HepG2 (cell line): Measurements from ENCODE around the gene TGM1. TPM values are rescaled to one million over a fixed set of nuclear protein-coding genes. Genes with fewer than 3 reads are reported as not detected.
A peak's percentile ranks its signal among the peaks of the same experiment; 100 is the strongest.

Source experiments
- DPF2 ChIP-seq: sonication (generic); formaldehyde crosslinking; IDR thresholded peaks from 2 replicates; pipeline ENCODE4 v1.4.0; 2020; ENCODE audit warnings: mild to moderate bottlenecking, low read depth, missing genetic modification reagents, borderline replicate concordance
- JDP2 ChIP-seq: sonication (generic); formaldehyde crosslinking; IDR thresholded peaks from 2 replicates; pipeline ENCODE4 v1.8.1; 2022; ENCODE audit warnings: missing genetic modification reagents, borderline replicate concordance
- KAT2B ChIP-seq: fragments of 150-350 bp; IDR thresholded peaks from 2 replicates; pipeline ENCODE4 v1.6.1; 2014; ENCODE audit warnings: low read depth, low read length, borderline replicate concordance
- KDM1A ChIP-seq: IDR thresholded peaks from 2 replicates; pipeline ENCODE4 v1.6.1; 2016; ENCODE audit warnings: missing compliant biosample characterization
- PHB2 ChIP-seq: fragments of 450-650 bp; IDR thresholded peaks from 2 replicates; pipeline ENCODE4 v1.6.1; 2018; ENCODE audit not compliant: partially characterized antibody
- PITX1 ChIP-seq: sonication (generic); formaldehyde crosslinking; IDR thresholded peaks from 2 replicates; pipeline ENCODE4 v1.5.1; 2020; ENCODE audit warnings: mild to moderate bottlenecking, missing genetic modification reagents
- ZFP36 ChIP-seq: fragments of 150-350 bp; IDR thresholded peaks from 2 replicates; pipeline ENCODE4 v1.6.1; 2018; ENCODE audit warnings: borderline replicate concordance, low read length, low read depth; ENCODE audit not compliant: partially characterized antibody
- ZNF737 ChIP-seq: sonication (generic); formaldehyde crosslinking; IDR thresholded peaks from 2 replicates; pipeline ENCODE4 v1.5.0; 2020; ENCODE audit warnings: missing genetic modification reagents, mild to moderate bottlenecking, borderline replicate concordance
- ZNF772 ChIP-seq: sonication (generic); formaldehyde crosslinking; IDR thresholded peaks from 2 replicates; pipeline ENCODE4 v1.5.0; 2020; ENCODE audit warnings: mild to moderate bottlenecking, missing genetic modification reagents
- ZSCAN29 ChIP-seq: sonication (generic); formaldehyde crosslinking; conservative IDR thresholded peaks from 2 replicates; pipeline ENCODE4 v1.4.0; 2020; ENCODE audit warnings: mild to moderate bottlenecking, missing genetic modification reagents
- polyA plus RNA-seq, 8 experiments: library from polyadenylated mRNA; depleted of rRNA in 3 of 8; stranded (reverse) in 7 of 8; unstranded in 1 of 8; fragments of >200 nt; fragmentation: Illumina TruSeq in 4 of 8; extraction: Trizol in 4 of 8; gene quantifications; 2 replicates each; pipeline versions ENCODE4 v1.2.1 to v1.2.3, GENCODE V29; 2011 to 2016; ENCODE audit warnings: low read depth in 4 of 8, missing spikeins in 1 of 8, mixed read lengths in 1 of 8; ENCODE audit not compliant: insufficient read depth in 1 of 8
- total RNA-seq, 5 experiments: library from RNA; depleted of rRNA; stranded (reverse); fragments of >200 nt; fragmentation: Illumina TruSeq; extraction: Trizol; gene quantifications; 2 replicates each; pipeline ENCODE4 v1.2.3, GENCODE V29; 2016; ENCODE audit warnings: low read depth in 1 of 5
- TF ChIP-seq, protein P1 (sequence below), 2 experiments: sonication (generic) in 1 of 2; formaldehyde crosslinking in 1 of 2; IDR thresholded peaks; 2 replicates each; pipeline versions ENCODE4 v1.5.1 to v1.6.1; 2011 to 2020; ENCODE audit warnings: borderline replicate concordance in 1 of 2, low read depth in 1 of 2, low read length in 1 of 2, mild to moderate bottlenecking in 1 of 2, missing genetic modification reagents in 1 of 2, moderate library complexity in 1 of 2
- TF ChIP-seq, protein P2 (sequence below): IDR thresholded peaks from 2 replicates; pipeline ENCODE4 v1.6.1; 2016; ENCODE audit warnings: mild to moderate bottlenecking, missing biosample characterization, missing genetic modification reagents
- TF ChIP-seq, protein P3 (sequence below): sonication (generic); formaldehyde crosslinking; IDR thresholded peaks from 2 replicates; pipeline ENCODE4 v1.4.0; 2020; ENCODE audit warnings: missing genetic modification reagents, borderline replicate concordance
- TF ChIP-seq, protein P4 (sequence below): sonication (generic); formaldehyde crosslinking; IDR thresholded peaks from 2 replicates; pipeline ENCODE4 v1.5.0; 2020; ENCODE audit warnings: mild to moderate bottlenecking, missing genetic modification reagents, borderline replicate concordance
- TF ChIP-seq, protein P5 (sequence below), 2 experiments: sonication (generic) in 1 of 2; formaldehyde crosslinking in 1 of 2; IDR thresholded peaks; 2 replicates each; pipeline versions ENCODE4 v1.4.0 to v1.6.1; 2018 to 2020; ENCODE audit warnings: missing genetic modification reagents in 2 of 2, borderline replicate concordance in 1 of 2, low read depth in 1 of 2, mild to moderate bottlenecking in 1 of 2, missing biosample characterization in 1 of 2

The TGM1 gene
- total and polyA plus RNA-seq, 2 of the 13 experiments (the other 11 are each of a cell fraction or from before 2014, with no cell fraction given) = 3.2 to 10.6 TPM

DNA sequence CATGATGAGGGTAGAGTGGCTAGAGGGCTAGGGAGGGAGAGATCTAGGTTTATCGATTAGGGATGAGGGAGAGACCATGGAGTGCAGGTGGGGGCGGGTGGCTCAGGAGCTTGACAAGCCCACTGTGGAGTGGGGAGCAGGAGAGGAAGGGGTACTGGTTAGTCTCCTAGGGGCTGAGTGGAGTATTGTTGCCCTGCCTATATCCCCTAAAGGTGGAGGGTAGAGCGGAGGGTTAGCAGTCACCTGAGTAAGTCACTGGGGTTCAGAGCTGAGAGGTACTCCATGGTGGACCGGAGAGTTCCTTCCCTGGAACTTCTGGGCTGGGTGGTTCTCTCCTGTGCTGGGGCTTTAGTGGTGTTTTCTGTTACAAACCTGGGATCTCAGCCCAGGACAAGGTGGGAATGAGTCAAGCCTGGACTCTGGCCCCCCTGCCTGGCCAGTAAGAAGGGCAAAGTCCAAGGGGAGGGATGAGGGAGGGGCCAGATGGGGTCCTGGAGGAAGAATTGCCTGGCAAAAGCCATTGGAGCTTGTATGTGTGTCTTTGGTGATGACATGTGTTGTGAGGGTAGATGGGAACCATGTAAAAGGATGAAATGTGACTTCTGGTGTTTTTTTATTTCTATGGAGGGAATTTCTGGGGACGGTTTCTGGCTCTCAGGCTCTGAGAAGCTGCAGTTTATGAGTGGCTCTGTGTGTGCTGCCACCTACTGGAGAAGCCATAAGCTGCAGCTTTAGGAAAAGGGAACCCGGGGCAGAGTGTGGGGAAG lies 44.8 kb upstream of the TGM1 start, which contains the start of gene CIDEB (continued):
- no peak for TF ChIP-seq KAT2B
- no peak for TF ChIP-seq JDP2
- TF ChIP-seq, protein P1, sequence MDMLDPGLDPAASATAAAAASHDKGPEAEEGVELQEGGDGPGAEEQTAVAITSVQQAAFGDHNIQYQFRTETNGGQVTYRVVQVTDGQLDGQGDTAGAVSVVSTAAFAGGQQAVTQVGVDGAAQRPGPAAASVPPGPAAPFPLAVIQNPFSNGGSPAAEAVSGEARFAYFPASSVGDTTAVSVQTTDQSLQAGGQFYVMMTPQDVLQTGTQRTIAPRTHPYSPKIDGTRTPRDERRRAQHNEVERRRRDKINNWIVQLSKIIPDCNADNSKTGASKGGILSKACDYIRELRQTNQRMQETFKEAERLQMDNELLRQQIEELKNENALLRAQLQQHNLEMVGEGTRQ (IDR thresholded peaks at IDR 0.05; ENCODE audit: low read depth, low read length) = peak; percentile 25; the same call in 1 of the 2 replicates
- TF ChIP-seq, protein P1 (CRISPR knock-in tag; IDR thresholded peaks at IDR 0.05; ENCODE audit: borderline replicate concordance) = peak; percentile 15; the same call in 1 of the 2 replicates
- no peak for TF ChIP-seq ZNF737 (CRISPR knock-in tag)
- peak; percentile 90 for TF ChIP-seq ZSCAN29 (CRISPR knock-in tag)
- TF ChIP-seq ZNF772 (CRISPR knock-in tag) = peak; percentile 94
- TF ChIP-seq PITX1 = peak; percentile 96
- TF ChIP-seq KDM1A (CRISPR knock-in tag) = peak; percentile 73; the same call in 1 of the 2 replicates
- TF ChIP-seq, protein P2, sequence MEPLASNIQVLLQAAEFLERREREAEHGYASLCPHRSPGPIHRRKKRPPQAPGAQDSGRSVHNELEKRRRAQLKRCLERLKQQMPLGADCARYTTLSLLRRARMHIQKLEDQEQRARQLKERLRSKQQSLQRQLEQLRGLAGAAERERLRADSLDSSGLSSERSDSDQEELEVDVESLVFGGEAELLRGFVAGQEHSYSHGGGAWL (CRISPR knock-in tag) = 0 out of 2 replicates have a peak, but pooled peaks have one; percentile 9
- TF ChIP-seq, protein P3, sequence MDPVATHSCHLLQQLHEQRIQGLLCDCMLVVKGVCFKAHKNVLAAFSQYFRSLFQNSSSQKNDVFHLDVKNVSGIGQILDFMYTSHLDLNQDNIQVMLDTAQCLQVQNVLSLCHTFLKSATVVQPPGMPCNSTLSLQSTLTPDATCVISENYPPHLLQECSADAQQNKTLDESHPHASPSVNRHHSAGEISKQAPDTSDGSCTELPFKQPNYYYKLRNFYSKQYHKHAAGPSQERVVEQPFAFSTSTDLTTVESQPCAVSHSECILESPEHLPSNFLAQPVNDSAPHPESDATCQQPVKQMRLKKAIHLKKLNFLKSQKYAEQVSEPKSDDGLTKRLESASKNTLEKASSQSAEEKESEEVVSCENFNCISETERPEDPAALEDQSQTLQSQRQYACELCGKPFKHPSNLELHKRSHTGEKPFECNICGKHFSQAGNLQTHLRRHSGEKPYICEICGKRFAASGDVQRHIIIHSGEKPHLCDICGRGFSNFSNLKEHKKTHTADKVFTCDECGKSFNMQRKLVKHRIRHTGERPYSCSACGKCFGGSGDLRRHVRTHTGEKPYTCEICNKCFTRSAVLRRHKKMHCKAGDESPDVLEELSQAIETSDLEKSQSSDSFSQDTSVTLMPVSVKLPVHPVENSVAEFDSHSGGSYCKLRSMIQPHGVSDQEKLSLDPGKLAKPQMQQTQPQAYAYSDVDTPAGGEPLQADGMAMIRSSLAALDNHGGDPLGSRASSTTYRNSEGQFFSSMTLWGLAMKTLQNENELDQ = no peak; the same call in none of the 2 replicates
- TF ChIP-seq ZFP36 = no peak
- TF ChIP-seq, protein P4, sequence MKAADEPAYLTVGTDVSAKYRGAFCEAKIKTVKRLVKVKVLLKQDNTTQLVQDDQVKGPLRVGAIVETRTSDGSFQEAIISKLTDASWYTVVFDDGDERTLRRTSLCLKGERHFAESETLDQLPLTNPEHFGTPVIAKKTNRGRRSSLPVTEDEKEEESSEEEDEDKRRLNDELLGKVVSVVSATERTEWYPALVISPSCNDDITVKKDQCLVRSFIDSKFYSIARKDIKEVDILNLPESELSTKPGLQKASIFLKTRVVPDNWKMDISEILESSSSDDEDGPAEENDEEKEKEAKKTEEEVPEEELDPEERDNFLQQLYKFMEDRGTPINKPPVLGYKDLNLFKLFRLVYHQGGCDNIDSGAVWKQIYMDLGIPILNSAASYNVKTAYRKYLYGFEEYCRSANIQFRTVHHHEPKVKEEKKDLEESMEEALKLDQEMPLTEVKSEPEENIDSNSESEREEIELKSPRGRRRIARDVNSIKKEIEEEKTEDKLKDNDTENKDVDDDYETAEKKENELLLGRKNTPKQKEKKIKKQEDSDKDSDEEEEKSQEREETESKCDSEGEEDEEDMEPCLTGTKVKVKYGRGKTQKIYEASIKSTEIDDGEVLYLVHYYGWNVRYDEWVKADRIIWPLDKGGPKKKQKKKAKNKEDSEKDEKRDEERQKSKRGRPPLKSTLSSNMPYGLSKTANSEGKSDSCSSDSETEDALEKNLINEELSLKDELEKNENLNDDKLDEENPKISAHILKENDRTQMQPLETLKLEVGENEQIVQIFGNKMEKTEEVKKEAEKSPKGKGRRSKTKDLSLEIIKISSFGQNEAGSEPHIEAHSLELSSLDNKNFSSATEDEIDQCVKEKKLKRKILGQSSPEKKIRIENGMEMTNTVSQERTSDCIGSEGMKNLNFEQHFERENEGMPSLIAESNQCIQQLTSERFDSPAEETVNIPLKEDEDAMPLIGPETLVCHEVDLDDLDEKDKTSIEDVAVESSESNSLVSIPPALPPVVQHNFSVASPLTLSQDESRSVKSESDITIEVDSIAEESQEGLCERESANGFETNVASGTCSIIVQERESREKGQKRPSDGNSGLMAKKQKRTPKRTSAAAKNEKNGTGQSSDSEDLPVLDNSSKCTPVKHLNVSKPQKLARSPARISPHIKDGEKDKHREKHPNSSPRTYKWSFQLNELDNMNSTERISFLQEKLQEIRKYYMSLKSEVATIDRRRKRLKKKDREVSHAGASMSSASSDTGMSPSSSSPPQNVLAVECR (CRISPR knock-in tag) = no peak
- peak; percentile 100 for TF ChIP-seq DPF2 (CRISPR knock-in tag)
- TF ChIP-seq, protein P5, sequence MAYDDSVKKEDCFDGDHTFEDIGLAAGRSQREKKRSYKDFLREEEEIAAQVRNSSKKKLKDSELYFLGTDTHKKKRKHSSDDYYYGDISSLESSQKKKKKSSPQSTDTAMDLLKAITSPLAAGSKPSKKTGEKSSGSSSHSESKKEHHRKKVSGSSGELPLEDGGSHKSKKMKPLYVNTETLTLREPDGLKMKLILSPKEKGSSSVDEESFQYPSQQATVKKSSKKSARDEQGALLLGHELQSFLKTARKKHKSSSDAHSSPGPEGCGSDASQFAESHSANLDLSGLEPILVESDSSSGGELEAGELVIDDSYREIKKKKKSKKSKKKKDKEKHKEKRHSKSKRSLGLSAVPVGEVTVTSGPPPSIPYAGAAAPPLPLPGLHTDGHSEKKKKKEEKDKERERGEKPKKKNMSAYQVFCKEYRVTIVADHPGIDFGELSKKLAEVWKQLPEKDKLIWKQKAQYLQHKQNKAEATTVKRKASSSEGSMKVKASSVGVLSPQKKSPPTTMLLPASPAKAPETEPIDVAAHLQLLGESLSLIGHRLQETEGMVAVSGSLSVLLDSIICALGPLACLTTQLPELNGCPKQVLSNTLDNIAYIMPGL (CRISPR knock-in tag; IDR thresholded peaks at IDR 0.05; ENCODE audit: borderline replicate concordance in 1 of 2, low read depth in 1 of 2) = peak; percentile 93 to 96
- no peak for TF ChIP-seq PHB2
